Occipital lobe (tissue), 2 donors: ENCODE measurements around the gene SERP2. TPM values are rescaled to one million over a fixed set of nuclear protein-coding genes. Genes with fewer than 3 reads are reported as not detected.

Experiments used
- DNase-seq: peaks from one replicate; lab custom pipeline; 2025; lab: John Stamatoyannopoulos, UW
- total RNA-seq: library from RNA; depleted of rRNA; stranded (reverse); fragments of >200 nt; gene quantifications from one replicate; pipeline ENCODE4 v1.2.3, GENCODE V29; 2014

Gene SERP2
- total RNA-seq, 1 donor from 2014 or later, result 30.7 TPM

DNA sequence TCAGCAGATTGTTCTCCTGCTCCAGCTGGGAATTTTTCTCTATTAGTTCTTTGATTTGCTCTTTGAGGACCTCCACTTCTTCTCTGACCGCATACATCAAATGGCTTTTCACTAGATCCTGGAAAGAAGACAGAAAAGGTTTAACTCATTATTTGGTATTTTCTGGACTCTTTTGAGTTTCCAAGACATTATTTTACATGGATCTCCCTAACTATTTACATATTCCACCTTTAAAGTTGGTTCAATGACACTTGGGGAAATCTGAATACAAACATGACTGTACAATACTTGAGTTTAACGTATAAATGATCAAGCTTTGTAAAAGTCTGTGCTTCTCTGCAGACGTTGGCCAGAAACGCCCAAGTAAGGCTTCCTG lies 61.1 kb downstream of the SERP2 start:
- DNase-seq, result no peak

- DNase-seq, result peak; percentile 89
Observed at GRCh38 chr13:44435142-44435918, 61.7 kb downstream of the SERP2 start.

- DNase-seq, result no peak
Observed at GRCh38 chr13:44435919-44436510, 62.4 kb downstream of the SERP2 start.

- peak; percentile 96 for DNase-seq
Observed at GRCh38 chr13:44436589-44437337, 63.1 kb downstream of the SERP2 start.

GRCh38 chr13:44437356-44438233 lies 64.0 kb downstream of the SERP2 start:
- DNase-seq, result no peak

GRCh38 chr13:44438234-44438579 lies 64.6 kb downstream of the SERP2 start:
- no peak for DNase-seq

GRCh38 chr13:44439452-44440024 lies 65.9 kb downstream of the SERP2 start:
- no peak for DNase-seq

DNA sequence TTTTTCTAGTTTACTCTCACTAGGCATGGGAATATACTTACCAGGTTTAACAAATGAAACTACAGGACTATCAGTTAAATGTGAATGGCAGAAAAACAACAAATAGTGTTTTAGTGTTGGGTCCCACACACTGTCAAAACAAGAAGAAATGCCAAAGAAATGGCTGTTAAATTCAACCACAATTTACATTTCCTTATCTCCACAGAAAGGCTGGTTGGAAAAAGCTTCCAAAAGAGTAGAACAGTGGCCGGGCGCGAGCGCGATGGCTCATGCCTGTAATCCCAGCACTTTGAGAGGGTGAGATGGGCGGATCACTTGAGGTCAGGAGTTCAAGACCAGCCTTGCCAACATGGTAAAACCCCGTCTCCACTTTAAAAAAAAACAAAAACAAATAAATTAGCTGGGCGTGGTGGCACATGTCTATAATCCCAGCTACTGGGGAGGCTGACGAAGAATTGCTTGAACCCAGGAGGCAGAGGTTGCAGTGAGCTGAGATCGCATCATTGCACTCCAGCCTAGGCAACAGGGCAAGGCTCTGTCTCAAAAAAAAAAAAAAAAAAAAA lies 66.5 kb downstream of the SERP2 start:
- no peak for DNase-seq

Other genes starting within 250 kb of the SERP2 start
- 251 TPM for gene TSC22D1, start 202.5 kb downstream of the SERP2 start, total RNA-seq